Measurements from ENCODE around the gene GRK5. TPM values are rescaled to one million over a fixed set of nuclear protein-coding genes. Genes with fewer than 3 reads are reported as not detected.
A peak's percentile ranks its signal among the peaks of the same experiment; 100 is the strongest.
"Not testable (repeated sequence)": the region's sequence is repeated elsewhere in the genome, so short reads cannot be mapped to it uniquely, and the experiment has no call there.

GRK5 gene
- total RNA-seq, 1 experiment from 2014 or later: 4.6 TPM

GRCh38 chr10:119250641-119251314 lies 43.4 kb downstream of the GRK5 start:
- DNase-seq (ENCODE audit: low spot score): no peak

- DNase-seq (ENCODE audit: low spot score): no peak
These were observed 43.9 kb downstream of the GRK5 start for GRCh38 chr10:119251315-119251708.

- DNase-seq (ENCODE audit: low spot score): no peak
These were observed 44.7 kb downstream of the GRK5 start for GRCh38 chr10:119252051-119252465.

- no peak for DNase-seq (ENCODE audit: low spot score)
These were observed 45.2 kb downstream of the GRK5 start for GRCh38 chr10:119252470-119253151.

GRCh38 chr10:119253433-119254174 lies 46.2 kb downstream of the GRK5 start:
- DNase-seq (ENCODE audit: low spot score): peak; percentile 66

GRCh38 chr10:119254335-119254734 lies 47.0 kb downstream of the GRK5 start:
- no peak for DNase-seq (ENCODE audit: low spot score)

- no peak for DNase-seq (ENCODE audit: low spot score)
These were observed 48.7 kb downstream of the GRK5 start for GRCh38 chr10:119256030-119256429.

GRCh38 chr10:119256897-119257296 lies 49.5 kb downstream of the GRK5 start:
- DNase-seq (ENCODE audit: low spot score): no peak

- no peak for DNase-seq (ENCODE audit: low spot score)
These were observed 50.6 kb downstream of the GRK5 start for GRCh38 chr10:119257899-119258419.

- no peak for DNase-seq (ENCODE audit: low spot score)
These were observed 52.0 kb downstream of the GRK5 start for GRCh38 chr10:119259345-119259744.

- not testable (repeated sequence) for DNase-seq (ENCODE audit: low spot score)
These were observed 53.6 kb downstream of the GRK5 start for GRCh38 chr10:119261016-119261415.

GRCh38 chr10:119263951-119264617 lies 56.7 kb downstream of the GRK5 start:
- DNase-seq (ENCODE audit: low spot score): no peak

GRCh38 chr10:119265691-119266090 lies 58.3 kb downstream of the GRK5 start:
- no peak for DNase-seq (ENCODE audit: low spot score)

GRCh38 chr10:119267384-119267783 lies 60.0 kb downstream of the GRK5 start:
- no peak for DNase-seq (ENCODE audit: low spot score)

GRCh38 chr10:119268428-119268827 lies 61.1 kb downstream of the GRK5 start:
- DNase-seq (ENCODE audit: low spot score): no peak

GRCh38 chr10:119268871-119269506 lies 61.6 kb downstream of the GRK5 start:
- DNase-seq (ENCODE audit: low spot score): no peak

GRCh38 chr10:119269737-119270136 lies 62.4 kb downstream of the GRK5 start:
- no peak for DNase-seq (ENCODE audit: low spot score)

- peak; percentile 86 for DNase-seq (ENCODE audit: low spot score)
These were observed 63.5 kb downstream of the GRK5 start for GRCh38 chr10:119270762-119271366.

GRCh38 chr10:119272338-119272734 lies 65.0 kb downstream of the GRK5 start:
- not testable (repeated sequence) for DNase-seq (ENCODE audit: low spot score)

- no peak for DNase-seq (ENCODE audit: low spot score)
These were observed 65.4 kb downstream of the GRK5 start for GRCh38 chr10:119272736-119273135.

GRCh38 chr10:119273413-119273812 lies 66.0 kb downstream of the GRK5 start:
- no peak for DNase-seq (ENCODE audit: low spot score)

Measured in HT-29 (cell line).